ENCODE measurements around the gene RAB21.
"Not testable (repeated sequence)": the region's sequence is repeated elsewhere in the genome, so short reads cannot be mapped to it uniquely, and the experiment has no call there.

RAB21 gene

GRCh38 chr12:71799106-71799505 lies 44.4 kb downstream of the RAB21 start:
- DNase-seq = no peak

- DNase-seq = no peak
Observed at GRCh38 chr12:71800177-71800576, 45.5 kb downstream of the RAB21 start.

GRCh38 chr12:71804505-71804904 lies 49.8 kb downstream of the RAB21 start:
- no peak for DNase-seq

GRCh38 chr12:71810921-71811320 lies 56.3 kb downstream of the RAB21 start:
- no peak for DNase-seq

GRCh38 chr12:71815242-71815641 lies 60.6 kb downstream of the RAB21 start:
- not testable (repeated sequence) for DNase-seq

GRCh38 chr12:71822088-71822487 lies 67.4 kb downstream of the RAB21 start:
- not testable (repeated sequence) for DNase-seq

- no peak for DNase-seq
Observed at GRCh38 chr12:71828813-71829212, 74.2 kb downstream of the RAB21 start.

GRCh38 chr12:71837356-71837755 lies 82.7 kb downstream of the RAB21 start:
- no peak for DNase-seq

GRCh38 chr12:71838231-71838630 lies 83.6 kb downstream of the RAB21 start:
- DNase-seq = no peak

GRCh38 chr12:71838676-71839075 lies 84.0 kb downstream of the RAB21 start:
- DNase-seq = no peak

GRCh38 chr12:71840231-71840847 lies 85.7 kb downstream of the RAB21 start:
- no peak for DNase-seq

- no peak for DNase-seq
Observed at GRCh38 chr12:71846322-71846940, 91.8 kb downstream of the RAB21 start.

- DNase-seq = no peak
Observed at GRCh38 chr12:71848212-71848611, 93.5 kb downstream of the RAB21 start.

GRCh38 chr12:71849109-71849851 lies 94.6 kb downstream of the RAB21 start:
- no peak for DNase-seq

Measured in activated CD4-positive, CD25-positive, alpha-beta regulatory T cell (primary cell).